ENCODE results near the gene GGA1.

GGA1 gene, protein sequence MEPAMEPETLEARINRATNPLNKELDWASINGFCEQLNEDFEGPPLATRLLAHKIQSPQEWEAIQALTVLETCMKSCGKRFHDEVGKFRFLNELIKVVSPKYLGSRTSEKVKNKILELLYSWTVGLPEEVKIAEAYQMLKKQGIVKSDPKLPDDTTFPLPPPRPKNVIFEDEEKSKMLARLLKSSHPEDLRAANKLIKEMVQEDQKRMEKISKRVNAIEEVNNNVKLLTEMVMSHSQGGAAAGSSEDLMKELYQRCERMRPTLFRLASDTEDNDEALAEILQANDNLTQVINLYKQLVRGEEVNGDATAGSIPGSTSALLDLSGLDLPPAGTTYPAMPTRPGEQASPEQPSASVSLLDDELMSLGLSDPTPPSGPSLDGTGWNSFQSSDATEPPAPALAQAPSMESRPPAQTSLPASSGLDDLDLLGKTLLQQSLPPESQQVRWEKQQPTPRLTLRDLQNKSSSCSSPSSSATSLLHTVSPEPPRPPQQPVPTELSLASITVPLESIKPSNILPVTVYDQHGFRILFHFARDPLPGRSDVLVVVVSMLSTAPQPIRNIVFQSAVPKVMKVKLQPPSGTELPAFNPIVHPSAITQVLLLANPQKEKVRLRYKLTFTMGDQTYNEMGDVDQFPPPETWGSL

DNA sequence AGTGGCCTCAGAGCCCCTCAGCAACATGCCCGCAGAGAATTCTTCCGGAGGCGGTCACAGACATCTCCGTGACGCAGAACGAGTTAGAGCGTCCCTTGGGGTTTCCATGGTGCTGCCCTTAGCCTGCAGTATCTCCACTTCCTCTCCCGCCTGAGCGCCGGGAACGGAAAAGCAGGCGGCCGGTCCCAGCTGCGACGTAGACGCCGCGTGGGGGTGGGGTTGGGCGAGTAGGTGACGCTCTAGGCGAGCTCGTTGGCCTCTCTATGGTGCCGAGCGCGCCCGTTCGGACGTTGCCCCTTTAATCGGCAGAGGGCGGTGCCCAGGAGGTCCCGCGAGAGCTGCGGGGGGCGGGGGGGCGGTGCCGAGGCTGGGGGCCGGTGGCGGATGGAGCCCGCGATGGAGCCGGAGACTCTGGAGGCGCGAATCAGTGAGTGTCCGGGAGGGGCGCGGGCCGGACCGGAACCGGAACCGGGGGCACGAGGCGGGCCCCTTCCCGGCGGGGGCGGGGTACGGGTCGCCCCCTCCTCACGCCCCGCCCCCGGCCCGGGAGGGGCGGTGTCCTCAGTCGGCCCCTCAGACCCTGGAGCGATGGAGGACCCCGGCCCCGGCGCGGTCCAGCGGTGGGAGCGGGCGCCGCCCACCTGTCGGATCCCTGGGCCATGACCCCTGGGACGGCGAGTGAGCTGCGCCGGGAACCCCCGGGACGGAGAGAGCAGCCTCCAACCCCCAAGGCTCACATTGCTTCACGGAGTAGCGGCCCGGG is at the start of gene GGA1:
GGA1 (plus strand) TSS at position 358 of the 763 bp plus-strand sequence; CDS start at position 385, 27 bp downstream.
- peak; percentile 90 for DNase-seq (ENCODE audit: low read depth)

DNA sequence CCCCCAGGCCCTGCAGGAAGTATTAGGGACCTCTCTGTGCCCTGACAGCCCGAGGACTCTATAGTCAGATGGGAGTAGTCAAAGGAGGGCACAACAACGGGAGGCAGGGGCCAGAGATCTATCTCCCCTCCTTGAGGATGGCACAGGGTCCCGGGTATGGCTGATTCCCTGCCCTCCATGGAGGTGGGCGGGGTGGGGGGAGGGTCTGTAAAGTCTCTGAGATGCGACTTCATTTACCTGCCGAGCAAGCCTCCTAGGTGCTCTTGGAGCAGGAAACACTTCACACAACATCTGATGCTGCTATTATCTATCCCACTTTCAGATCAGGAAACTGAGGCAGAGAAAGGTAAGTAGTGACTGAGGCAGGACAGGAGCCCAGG is 49.1 kb upstream of the GGA1 start:
- no peak for DNase-seq (ENCODE audit: low read depth)

DNA sequence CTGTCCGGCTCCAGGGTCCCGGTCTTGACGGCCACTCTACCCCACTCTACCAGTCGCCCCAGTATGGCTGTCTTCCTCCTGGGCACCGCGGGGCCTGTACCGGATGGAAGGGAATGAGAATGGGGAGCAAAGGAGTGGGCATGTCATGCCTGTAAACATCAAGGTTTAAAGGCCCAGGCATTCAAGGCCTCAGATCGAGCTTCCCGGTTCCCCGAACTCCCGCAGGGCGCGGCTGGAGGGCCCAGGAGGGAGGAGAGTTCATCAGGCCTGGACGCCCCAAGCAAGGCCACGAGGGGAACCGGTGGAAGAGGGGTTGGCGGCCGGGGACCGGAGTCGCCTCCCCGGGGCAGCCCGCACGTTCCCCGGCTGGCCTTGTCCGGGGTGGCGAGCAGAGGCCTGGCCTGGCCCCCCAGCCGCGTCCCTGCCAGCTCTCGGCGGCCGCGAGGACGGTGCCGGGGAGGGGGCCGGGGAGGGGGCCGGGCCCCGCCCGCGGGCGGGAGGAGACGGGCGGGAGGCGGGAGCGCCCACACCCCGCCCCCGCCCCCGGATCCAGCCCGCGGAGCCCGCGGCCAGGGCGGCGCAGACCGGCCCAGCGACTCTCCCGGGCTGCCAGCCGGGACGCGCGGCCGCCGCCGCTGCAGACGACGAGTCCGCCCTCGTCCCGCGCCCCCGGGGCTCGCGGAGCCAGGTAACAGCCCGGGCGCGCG is 48.6 kb upstream of the GGA1 start, which contains the start of gene CDC42EP1:
CDC42EP1 (plus strand) TSS at position 580 of the 707 bp plus-strand sequence. CDS start 5,870 bp downstream, outside the sequence.
- no peak for DNase-seq (ENCODE audit: low read depth)

DNA sequence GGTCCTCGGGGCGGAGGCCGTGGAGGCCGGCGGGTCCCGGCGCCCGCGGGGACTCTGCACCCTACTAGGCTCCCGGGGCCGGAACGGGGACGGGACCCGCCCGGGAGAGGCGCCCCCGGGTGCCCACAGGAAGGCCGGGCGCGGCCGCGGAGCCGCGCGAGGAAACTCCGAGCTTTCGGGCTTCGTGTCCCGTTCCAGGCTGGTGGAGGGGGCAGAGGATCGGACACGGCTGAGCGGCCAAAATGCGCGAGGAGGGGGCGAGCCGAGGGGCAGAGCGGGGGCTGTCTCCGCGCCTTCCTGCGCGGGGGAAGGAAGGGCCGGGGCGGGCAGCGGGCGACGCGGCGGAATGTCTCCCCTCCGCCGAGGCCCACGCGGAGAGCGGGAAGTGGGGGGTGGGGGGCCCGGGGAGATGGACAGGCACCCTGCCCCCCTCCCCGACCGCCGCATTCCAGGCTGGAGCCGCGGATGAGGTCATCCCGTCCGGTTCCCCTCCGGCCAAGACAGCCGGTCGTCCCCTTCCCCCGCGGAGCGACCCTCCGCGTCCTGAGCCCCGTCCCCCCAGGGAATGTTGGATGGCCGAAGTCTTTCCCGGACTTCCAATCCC is 47.9 kb upstream of the GGA1 start:
- DNase-seq (ENCODE audit: low read depth): no peak

DNA sequence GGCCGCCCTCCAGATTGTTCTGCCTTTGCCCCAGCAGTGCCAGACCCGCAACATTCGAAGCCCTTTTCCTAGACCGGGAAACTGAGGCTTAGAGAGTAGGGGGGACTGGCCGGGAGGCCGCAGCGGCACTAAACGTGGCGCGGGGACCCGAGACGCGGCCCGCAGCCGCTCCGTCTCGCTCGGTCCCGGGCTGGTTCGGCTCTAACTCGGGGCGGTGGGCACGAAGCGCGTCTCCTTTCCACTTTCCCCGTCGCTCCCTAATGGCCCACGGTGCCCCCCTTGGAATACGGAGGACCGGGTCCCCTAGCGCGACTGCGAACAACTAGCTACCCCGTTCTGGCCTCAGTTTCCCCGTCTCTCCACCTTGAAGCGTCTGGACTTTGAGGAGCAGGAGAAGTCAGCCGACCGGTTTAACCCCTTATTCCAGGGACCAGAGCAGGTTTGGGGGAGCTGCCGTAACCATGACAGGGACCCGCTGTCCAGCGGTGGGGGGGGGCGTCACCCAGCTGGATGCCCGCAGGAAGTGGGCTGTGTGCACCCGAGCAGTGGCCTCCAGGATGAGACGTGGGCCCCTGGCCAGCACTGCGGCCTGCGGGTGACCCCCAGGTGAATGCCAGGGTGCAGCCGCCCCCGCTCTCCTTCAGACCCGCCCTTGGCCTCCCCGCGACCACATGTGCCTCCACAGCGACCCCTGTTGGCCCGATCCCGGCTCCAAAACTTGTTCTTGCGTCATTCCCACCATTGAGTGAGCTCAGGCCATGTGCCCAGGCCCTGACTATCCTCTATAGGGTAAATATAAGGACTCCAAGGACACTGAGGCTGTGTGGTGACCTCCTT is 47.2 kb upstream of the GGA1 start:
- DNase-seq (ENCODE audit: low read depth): peak; percentile 66

DNA sequence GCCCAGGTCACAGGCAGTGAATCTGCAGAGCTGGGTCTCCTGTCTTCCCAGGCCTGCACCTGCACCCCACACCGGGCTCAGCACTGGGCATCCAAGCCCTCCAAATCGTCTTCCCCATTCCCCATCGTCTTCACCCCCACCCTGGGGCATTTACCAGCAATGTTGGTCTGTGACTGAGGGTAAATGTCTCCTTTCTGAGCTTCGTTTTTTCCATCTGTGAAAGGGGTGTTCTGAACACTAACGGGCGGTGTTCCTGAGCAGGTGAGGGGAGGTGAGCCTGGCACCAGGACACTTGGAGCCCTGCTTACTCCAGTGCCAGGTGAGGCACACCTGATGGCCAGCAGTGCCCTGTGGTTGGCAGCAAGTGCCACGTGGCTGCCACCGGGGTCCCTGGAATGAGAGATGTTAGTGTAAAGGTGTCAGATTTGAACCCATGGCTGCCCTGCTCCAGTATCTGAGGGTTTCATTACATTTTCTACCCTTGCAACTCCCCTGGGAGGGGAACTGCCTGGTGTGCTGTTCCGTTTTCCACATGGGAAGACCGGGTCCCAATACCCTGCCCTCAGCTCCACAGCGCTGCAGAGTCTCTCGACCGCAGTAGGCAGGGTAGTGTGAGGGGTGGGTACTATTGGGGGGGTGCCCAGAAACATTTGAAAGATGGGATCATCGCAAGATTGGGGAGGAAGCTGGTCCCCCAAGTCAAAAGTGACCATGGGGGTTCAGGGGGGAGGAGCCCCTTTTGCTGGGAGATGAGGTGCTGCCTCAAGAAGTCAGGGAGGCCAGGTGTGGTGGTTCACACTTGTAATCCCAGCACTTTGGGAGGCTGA is 46.4 kb upstream of the GGA1 start:
- no peak for DNase-seq (ENCODE audit: low read depth)

DNA sequence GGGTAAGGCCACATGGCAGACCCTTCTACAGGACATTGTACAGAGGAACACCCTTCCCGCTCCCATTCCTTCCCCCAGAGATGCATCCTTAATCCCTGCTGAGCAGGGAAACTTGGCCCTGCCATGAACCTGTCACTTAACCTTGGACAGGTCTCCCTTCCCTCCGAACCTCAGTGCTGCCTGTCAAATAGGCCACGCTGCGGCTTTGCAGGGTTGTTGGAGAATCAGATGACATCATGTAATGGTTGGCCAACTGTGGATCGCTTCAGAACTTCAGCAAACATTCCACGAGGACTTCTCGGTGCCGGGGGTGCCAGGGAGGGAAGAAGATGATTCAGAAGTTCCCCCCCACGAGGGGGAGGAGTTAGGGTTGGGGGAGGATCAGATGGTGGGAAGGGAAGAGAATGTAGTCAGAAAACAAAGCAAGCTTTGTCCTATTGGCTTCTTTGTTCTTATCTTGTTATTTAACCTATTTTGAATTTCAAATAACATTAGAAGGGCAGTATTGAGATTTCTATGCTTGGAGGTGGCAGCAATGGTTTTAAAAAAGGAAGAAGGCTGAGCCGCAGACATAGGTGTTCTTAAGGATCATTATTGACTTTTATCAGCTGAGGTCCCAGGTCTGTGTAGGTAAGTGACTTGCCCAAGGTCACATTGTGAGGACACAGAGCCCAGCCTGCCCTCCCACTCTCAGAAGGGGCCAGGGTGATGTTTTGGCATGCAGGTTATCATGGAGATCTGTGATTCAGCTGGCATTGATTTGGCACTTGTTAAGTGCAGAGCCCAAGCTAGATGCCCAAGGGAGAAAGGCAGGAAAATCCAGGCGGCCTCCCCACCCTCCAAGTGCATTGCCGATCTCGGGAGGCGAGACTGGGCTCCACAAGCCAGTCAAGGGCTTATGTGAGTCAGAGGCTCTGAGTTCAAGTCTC is 45.2 kb upstream of the GGA1 start:
- DNase-seq (ENCODE audit: low read depth): no peak

DNA sequence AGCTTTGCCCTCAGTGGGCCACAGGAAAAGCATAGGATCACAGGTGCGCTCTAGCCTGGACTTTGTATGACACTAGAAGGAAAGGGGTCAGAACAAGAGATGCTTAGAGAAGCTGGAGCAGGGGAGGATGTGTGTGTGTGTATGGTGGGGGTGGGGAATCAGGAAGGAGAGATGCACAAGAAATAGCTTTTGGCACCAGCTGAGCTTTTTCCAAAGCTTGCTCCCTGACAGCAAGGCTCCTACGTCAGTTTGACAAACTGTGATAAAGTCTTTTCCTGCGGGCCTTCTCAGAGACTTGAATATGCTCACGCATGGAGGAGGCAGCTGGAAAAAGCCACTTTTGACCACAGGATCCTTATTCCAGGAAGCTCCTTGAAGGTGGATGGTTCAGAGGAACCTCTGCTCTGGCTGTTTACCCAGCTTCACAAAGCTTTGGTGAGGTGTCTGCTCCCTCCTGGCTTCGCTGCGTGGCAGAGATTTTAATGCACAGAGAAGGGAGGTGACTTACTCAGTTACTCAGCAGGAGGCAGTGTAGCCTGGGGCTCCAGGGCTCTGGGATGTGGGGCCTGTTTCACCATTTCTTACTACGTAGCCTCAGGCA is 44.4 kb upstream of the GGA1 start:
- DNase-seq (ENCODE audit: low read depth): no peak

DNA sequence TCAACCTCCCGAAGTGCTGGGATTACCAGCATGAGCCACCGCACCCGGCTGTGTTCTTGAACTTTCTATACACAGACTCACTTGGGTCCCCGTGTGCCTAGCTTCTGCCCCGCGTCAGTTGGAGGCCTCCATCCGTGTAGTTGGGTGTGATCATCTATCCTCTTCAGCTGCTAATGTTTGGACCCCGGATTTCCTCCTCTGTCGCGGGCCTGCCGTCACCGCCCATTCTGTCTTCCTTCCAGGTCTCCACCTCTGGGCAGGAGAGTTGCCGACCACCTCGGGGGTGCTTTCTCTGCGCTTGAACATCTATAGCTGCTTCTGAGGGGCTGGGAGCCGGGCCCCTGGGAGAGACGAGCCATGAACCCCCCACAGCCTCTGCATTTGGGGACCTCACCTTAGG is 42.8 kb upstream of the GGA1 start:
- DNase-seq (ENCODE audit: low read depth): no peak

DNA sequence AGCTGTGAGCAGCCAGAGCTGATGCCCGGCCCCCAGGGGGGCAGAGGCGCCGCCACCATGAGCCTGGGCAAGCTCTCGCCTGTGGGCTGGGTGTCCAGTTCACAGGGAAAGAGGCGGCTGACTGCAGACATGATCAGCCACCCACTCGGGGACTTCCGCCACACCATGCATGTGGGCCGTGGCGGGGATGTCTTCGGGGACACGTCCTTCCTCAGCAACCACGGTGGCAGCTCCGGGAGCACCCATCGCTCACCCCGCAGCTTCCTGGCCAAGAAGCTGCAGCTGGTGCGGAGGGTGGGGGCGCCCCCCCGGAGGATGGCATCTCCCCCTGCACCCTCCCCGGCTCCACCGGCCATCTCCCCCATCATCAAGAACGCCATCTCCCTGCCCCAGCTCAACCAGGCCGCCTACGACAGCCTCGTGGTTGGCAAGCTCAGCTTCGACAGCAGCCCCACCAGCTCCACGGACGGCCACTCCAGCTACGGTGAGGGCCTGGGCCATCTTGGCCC is 42.3 kb upstream of the GGA1 start:
- no peak for DNase-seq (ENCODE audit: low read depth)

DNA sequence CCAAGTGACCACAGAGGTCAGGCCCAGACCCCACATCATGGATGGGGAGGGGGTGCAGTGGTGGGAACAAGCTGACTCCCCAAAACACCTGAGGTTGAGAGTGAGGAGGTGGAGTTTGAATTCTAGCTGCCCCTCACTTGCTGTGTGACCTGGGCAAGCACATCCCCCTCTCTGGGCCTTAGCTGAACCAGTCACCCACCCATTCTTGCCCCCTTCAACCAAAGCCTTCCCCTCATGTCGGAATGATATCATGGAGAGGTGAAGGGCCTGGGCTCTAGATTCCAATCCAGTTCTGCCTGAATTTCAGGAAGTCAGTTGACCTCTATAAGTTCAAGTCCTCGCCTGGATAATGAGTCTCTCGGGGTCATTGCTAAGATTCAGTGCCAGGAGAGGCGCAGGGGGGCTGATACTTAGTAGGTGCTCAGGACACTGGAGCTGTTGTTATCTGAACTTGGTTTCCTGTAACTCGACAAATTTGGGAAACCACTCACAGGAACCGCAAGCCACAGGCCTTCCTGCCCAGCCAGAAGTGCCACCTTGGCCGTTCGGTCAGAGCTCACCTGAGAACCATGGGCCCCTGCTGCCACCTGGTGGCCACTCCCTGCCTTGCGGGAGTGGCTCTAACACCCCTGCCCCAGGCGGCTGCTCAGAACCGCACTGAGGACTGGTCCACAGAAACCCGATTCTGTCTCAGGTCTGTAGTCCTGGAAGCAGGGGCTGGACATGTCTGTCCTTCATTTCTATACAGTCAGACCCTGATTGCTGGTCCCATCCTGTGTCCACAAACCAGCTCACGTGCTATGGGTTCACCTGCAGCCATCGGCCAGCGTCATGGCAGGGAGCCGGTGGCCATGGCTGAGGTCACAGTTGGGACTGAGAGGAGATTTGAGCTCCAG is 41.5 kb upstream of the GGA1 start:
- peak; percentile 89 for DNase-seq (ENCODE audit: low read depth)

DNA sequence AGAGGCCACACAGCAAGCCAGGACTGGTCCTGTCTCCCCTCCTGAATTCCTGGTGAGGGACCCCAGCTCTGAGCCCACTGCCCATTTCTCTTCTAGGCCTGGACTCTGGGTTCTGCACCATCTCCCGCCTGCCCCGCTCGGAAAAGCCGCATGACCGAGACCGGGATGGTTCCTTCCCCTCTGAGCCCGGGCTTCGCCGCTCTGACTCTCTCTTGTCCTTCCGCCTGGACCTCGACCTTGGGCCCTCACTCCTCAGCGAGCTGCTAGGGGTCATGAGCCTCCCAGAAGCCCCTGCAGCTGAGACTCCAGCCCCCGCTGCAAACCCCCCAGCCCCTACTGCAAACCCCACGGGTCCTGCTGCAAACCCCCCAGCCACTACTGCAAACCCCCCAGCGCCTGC is 40.6 kb upstream of the GGA1 start:
- DNase-seq (ENCODE audit: low read depth): no peak

DNA sequence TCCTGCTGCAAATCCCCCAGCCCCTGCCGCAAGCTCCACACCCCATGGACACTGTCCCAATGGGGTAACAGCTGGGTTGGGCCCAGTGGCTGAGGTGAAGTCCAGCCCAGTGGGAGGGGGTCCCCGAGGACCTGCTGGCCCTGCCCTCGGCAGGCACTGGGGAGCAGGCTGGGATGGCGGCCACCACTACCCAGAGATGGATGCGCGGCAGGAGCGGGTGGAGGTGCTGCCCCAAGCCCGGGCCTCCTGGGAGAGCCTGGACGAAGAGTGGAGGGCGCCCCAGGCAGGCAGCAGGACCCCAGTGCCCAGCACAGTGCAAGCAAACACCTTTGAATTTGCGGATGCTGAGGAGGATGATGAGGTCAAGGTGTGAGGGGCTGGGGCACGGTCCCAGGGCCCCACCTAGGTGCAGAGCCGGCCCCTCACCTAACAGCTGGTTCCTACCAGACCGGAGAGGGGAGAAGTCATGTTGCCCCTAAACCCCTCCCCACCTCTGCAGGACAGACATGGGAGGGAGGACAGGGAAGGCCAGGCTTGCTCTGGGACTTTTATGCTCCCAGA is 40.1 kb upstream of the GGA1 start:
- DNase-seq (ENCODE audit: low read depth): no peak

DNA sequence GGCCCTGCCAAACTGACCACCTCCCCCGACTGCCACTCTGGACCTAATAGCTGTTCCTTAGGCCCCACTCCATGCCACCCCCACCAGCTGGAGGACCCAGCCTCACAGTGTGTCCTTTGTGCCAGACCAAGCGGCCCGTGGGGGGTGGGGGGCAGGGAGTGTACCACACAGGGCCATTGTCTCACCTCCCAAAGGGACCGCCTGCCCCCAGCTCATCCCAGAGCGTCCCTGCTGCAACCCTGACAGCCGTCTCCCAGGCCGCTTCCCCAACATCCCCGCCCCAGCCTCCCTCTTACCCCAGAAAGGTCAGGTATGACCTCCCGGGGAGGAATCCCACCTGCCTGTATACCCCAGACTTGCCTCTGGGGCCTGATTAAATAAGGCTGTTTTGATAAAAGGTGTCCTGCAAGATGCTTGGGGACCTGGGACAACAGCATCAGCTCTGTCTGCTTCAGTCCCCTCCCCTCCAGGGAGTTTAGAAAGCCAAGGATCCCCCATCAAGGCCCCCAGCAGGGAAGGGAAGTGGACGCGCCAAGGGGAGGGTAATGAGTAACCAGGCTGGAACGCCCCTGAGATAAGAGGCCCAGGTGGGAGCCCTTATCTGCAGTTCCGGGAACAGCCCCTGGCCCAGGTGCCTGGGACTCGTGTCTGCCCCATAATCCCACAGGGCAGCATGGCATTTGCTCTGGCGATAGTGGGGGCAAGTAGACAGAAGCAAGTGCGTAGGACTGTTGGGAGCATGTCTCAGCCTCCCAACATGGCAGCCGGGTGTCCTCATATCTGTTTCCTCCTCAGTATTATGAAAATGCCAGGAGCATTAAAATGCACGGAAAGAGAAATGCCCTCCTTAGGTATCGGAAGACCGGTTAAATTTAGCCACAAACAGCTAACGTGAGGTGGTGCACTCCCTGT is 39.4 kb upstream of the GGA1 start:
- DNase-seq (ENCODE audit: low read depth): no peak

DNA sequence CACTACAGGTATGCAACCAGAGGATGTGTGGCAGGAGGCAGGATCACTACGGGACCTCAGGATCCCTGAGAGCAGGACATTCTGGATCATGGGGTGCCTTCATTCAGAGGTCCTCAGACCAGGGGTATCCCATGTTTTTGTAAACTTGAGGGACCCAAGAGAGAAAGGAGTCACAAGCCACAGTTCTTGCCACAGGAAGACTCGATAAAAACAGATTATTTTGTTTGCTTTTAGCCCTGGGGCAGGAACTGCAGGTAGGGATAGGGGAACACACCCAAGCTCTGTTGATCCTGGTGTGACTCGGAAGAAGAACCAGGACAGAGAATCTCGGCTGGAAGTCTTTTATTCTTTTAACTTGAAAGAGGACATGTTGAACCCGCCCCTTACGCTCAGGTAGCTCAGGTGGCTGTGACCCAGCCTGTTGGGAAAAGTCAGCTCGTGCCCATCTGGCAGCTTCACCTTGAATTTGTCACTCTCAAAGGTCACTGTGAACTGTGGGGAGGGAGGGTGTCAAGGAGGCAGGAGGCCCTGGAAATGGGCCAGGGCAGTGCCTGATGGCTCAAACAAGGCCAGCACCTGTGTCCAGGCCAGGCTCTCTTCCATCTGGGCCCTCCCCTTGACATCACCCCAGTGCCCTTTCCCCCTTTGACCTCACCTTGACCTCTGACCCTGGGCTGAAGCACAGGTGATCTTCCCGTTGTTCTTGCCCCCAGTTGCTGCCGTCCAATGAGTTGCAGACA is 38.5 kb upstream of the GGA1 start:
- no peak for DNase-seq (ENCODE audit: low read depth)
